GM21423 (cell line): ENCODE measurements around the gene OR2T3.
"Not testable (repeated sequence)": the region's sequence is repeated elsewhere in the genome, so short reads cannot be mapped to it uniquely, and the experiment has no call there.

ENCODE experiments used
- ATAC-seq: cut with Tn5 transposase; IDR thresholded peaks from one replicate; pipeline ENCODE4 v1.9.1; 2021; ENCODE audit warnings: mild to moderate bottlenecking, moderate library complexity; ENCODE audit not compliant: unreplicated experiment

The OR2T3 gene

GRCh38 chr1:248473051-248473450 lies at the start of gene OR2T3:
Gene OR2T3, plus strand, starts transcription at chr1:248473351. Its CDS starts 0 bp downstream, at chr1:248473351.
- not testable (repeated sequence) for ATAC-seq

- ATAC-seq = peak; percentile 60
These were observed 45.5 kb upstream of the OR2T3 start for GRCh38 chr1:248427526-248428191.

GRCh38 chr1:248428192-248428533 lies 45.0 kb upstream of the OR2T3 start:
- ATAC-seq = peak; percentile 95

- ATAC-seq = not testable (repeated sequence)
These were observed 41.5 kb upstream of the OR2T3 start for GRCh38 chr1:248431683-248432082.

- not testable (repeated sequence) for ATAC-seq
These were observed 41.0 kb upstream of the OR2T3 start for GRCh38 chr1:248432201-248432600.

GRCh38 chr1:248433811-248434415 lies 39.2 kb upstream of the OR2T3 start:
- not testable (repeated sequence) for ATAC-seq

GRCh38 chr1:248434913-248435312 lies 38.2 kb upstream of the OR2T3 start:
- not testable (repeated sequence) for ATAC-seq

GRCh38 chr1:248436303-248436702 lies 36.8 kb upstream of the OR2T3 start:
- peak; percentile 50 for ATAC-seq

GRCh38 chr1:248438668-248439067 lies 34.5 kb upstream of the OR2T3 start:
- ATAC-seq = not testable (repeated sequence)

- not testable (repeated sequence) for ATAC-seq
These were observed 33.9 kb upstream of the OR2T3 start for GRCh38 chr1:248439283-248439682.

GRCh38 chr1:248442500-248443277 lies 30.5 kb upstream of the OR2T3 start:
- ATAC-seq = not testable (repeated sequence)

GRCh38 chr1:248444603-248445002 lies 28.5 kb upstream of the OR2T3 start:
- ATAC-seq = not testable (repeated sequence)

GRCh38 chr1:248445399-248445798 lies 27.8 kb upstream of the OR2T3 start, which contains the start of gene OR2T2:
Gene OR2T2, plus strand, starts transcription at chr1:248445637. Its CDS starts 7,161 bp downstream, at chr1:248452798.
- not testable (repeated sequence) for ATAC-seq

- ATAC-seq = peak; percentile 51
These were observed 24.6 kb upstream of the OR2T3 start for GRCh38 chr1:248448409-248449074.

GRCh38 chr1:248449821-248450465 lies 23.2 kb upstream of the OR2T3 start:
- not testable (repeated sequence) for ATAC-seq

GRCh38 chr1:248450466-248451145 lies 22.5 kb upstream of the OR2T3 start:
- peak; percentile 53 for ATAC-seq

GRCh38 chr1:248453619-248454018 lies 19.5 kb upstream of the OR2T3 start:
- not testable (repeated sequence) for ATAC-seq

- not testable (repeated sequence) for ATAC-seq
These were observed 18.1 kb upstream of the OR2T3 start for GRCh38 chr1:248455045-248455444.

- ATAC-seq = not testable (repeated sequence)
These were observed 16.5 kb upstream of the OR2T3 start for GRCh38 chr1:248456635-248457034.

GRCh38 chr1:248459117-248459516 lies 14.0 kb upstream of the OR2T3 start:
- not testable (repeated sequence) for ATAC-seq
